Suprapubic skin (tissue), 4 donors: ENCODE measurements around the gene MDK.
"Not testable (repeated sequence)": the region's sequence is repeated elsewhere in the genome, so short reads cannot be mapped to it uniquely, and the experiment has no call there.

Experiments
- POLR2A ChIP-seq, 2 donors: fragments of 450-650 bp; IDR thresholded peaks; one replicate each; pipeline ENCODE4 v1.6.1; 2017; ENCODE audit warnings: antibody characterized with exemption in 2 of 2, mild to moderate bottlenecking in 2 of 2, moderate library complexity in 2 of 2
- POLR2AphosphoS5 ChIP-seq, 3 donors: sonication (generic); formaldehyde crosslinking; IDR thresholded peaks; one replicate each; pipeline ENCODE4 v1.6.1; 2017; ENCODE audit warnings: antibody characterized with exemption in 3 of 3
- TF ChIP-seq, protein P1 (sequence below), 2 donors: fragments of 200-600 bp in 1 of 2; fragments of 450-650 bp in 1 of 2; sonication (generic) in 1 of 2; IDR thresholded peaks; one replicate each; pipeline ENCODE4 v1.5.1; 2016 to 2019; ENCODE audit warnings: antibody characterized with exemption in 2 of 2, mild to moderate bottlenecking in 1 of 2, moderate library complexity in 1 of 2

DNA sequence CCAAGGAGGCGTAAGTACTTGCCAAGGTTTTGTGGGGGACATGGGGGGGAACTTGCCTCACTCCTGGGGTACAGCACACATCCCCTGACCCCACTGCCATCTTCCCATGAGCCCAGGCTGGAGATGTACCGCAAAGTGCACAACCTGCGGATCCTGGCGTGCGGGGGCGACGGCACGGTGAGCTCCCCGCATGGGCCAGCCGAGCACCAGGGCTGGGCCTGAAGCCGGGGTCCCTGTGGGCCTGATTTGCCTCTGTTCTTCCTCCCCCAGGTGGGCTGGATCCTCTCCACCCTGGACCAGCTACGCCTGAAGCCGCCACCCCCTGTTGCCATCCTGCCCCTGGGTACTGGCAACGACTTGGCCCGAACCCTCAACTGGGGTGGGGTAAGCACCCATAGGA lies 9.0 kb upstream of the MDK start:
- TF ChIP-seq, protein P1, sequence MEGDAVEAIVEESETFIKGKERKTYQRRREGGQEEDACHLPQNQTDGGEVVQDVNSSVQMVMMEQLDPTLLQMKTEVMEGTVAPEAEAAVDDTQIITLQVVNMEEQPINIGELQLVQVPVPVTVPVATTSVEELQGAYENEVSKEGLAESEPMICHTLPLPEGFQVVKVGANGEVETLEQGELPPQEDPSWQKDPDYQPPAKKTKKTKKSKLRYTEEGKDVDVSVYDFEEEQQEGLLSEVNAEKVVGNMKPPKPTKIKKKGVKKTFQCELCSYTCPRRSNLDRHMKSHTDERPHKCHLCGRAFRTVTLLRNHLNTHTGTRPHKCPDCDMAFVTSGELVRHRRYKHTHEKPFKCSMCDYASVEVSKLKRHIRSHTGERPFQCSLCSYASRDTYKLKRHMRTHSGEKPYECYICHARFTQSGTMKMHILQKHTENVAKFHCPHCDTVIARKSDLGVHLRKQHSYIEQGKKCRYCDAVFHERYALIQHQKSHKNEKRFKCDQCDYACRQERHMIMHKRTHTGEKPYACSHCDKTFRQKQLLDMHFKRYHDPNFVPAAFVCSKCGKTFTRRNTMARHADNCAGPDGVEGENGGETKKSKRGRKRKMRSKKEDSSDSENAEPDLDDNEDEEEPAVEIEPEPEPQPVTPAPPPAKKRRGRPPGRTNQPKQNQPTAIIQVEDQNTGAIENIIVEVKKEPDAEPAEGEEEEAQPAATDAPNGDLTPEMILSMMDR (IDR thresholded peaks at IDR 0.05) = not testable (repeated sequence)
- not testable (repeated sequence) for TF ChIP-seq POLR2A, POLR2AphosphoS5 (IDR thresholded peaks at IDR 0.05)
